B cell (primary cell): Measurements from ENCODE around the gene IMPA2. TPM values are rescaled to one million over a fixed set of nuclear protein-coding genes. Genes with fewer than 3 reads are reported as not detected.

Source experiments
- ATAC-seq: fragments of 200-7000 bp; cut with Tn5 transposase; one replicate; pipeline ENCODE4 v1.10.0; 2021; ENCODE audit warnings: low read depth, mild to moderate bottlenecking, moderate number of reproducible peaks, moderate library complexity
- CTCF ChIA-PET: fragments of 350-600 bp; sonication (Branson Sonifier 250); formaldehyde crosslinking; loops from one replicate; lab custom pipeline; 2021; ENCODE audit warnings: antibody characterized with exemption, inconsistent platforms; lab: Charles Lee
- POLR2A ChIA-PET: fragments of 350-600 bp; sonication (Branson Sonifier 250); formaldehyde crosslinking; loops from one replicate; lab custom pipeline; 2021; ENCODE audit warnings: antibody characterized with exemption; lab: Charles Lee
- DNase-seq: peaks from one replicate; pipeline ENCODE4 v3.0.0; 2013
- H2AFZ ChIP-seq: 2 replicates; pipeline ENCODE4 v1.6.1; 2012; ENCODE audit warnings: mild to moderate bottlenecking, low read depth, low read length; ENCODE audit not compliant: insufficient read depth, poor library complexity, severe bottlenecking
- H3K27ac ChIP-seq, 2 donors: 1 replicate in 1 of 2; 2 replicates in 1 of 2; pipeline ENCODE4 v1.5.1; 2012 to 2013; ENCODE audit warnings: low read length in 2 of 2, mild to moderate bottlenecking in 2 of 2, moderate library complexity in 1 of 2
- H3K27me3 ChIP-seq, 4 experiments: fragments of 200-600 bp in 1 of 4; sonication (generic) in 1 of 4; replicated peaks in 1 of 4; 1 replicate in 2 of 4; 2 replicates in 2 of 4; pipeline versions ENCODE4 v1.6.1 to v1.7.0; 2013 to 2016; ENCODE audit warnings: low read length in 3 of 4, mild to moderate bottlenecking in 2 of 4, mixed read lengths in 1 of 4, moderate library complexity in 1 of 4; ENCODE audit not compliant: insufficient read depth in 4 of 4, control insufficient read depth in 3 of 4; ENCODE audit errors: control extremely low read depth in 1 of 4
- H3K36me3 ChIP-seq, 2 experiments: replicated peaks in 1 of 2; 1 replicate in 1 of 2; 2 replicates in 1 of 2; pipeline versions ENCODE4 v1.6.1 to v1.7.1; 2013; ENCODE audit warnings: low read length in 1 of 2; ENCODE audit not compliant: insufficient read depth in 2 of 2, control insufficient read depth in 1 of 2; ENCODE audit errors: control extremely low read depth in 1 of 2, extremely low read depth in 1 of 2
- H3K4me1 ChIP-seq, 2 donors: fragments of 200-600 bp in 1 of 2; sonication (generic) in 1 of 2; 1 replicate in 1 of 2; 2 replicates in 1 of 2; pipeline versions ENCODE4 v1.5.1 to v1.6.1; 2013 to 2017; ENCODE audit warnings: low read length in 2 of 2; ENCODE audit not compliant: control insufficient read depth in 2 of 2, insufficient read depth in 2 of 2
- H3K4me2 ChIP-seq: replicated peaks from 2 replicates; pipeline ENCODE3; 2012; ENCODE audit warnings: mild to moderate bottlenecking, low read depth, low read length; ENCODE audit not compliant: poor library complexity, severe bottlenecking
- H3K4me3 ChIP-seq, 5 experiments: fragments of 200-600 bp in 1 of 5; sonication (generic) in 1 of 5; 1 replicate in 3 of 5; 2 replicates in 2 of 5; pipeline versions ENCODE4 v1.5.1 to v1.7.0; 2011 to 2016; ENCODE audit warnings: low read length in 4 of 5, mild to moderate bottlenecking in 4 of 5, low read depth in 2 of 5, control low read depth in 1 of 5, moderate library complexity in 1 of 5; ENCODE audit not compliant: insufficient read depth in 1 of 5; ENCODE audit errors: control extremely low read depth in 1 of 5, extremely low read depth in 1 of 5
- H3K79me2 ChIP-seq: fragments of 200-600 bp; sonication (generic); one replicate; pipeline ENCODE4 v1.6.0; 2016; ENCODE audit warnings: low read length; ENCODE audit not compliant: control insufficient read depth, insufficient read depth
- H3K9ac ChIP-seq: fragments of 200-600 bp; sonication (generic); 2 replicates; pipeline ENCODE4 v1.6.1; 2017; ENCODE audit warnings: mild to moderate bottlenecking, low read length, moderate library complexity
- H3K9me3 ChIP-seq, 3 donors: one replicate each; pipeline versions ENCODE4 v1.6.1 to v1.7.1; 2013; ENCODE audit warnings: low read length in 2 of 3; ENCODE audit not compliant: control insufficient read depth in 2 of 3, insufficient read depth in 1 of 3; ENCODE audit errors: control extremely low read depth in 1 of 3
- H4K20me1 ChIP-seq: 2 replicates; pipeline ENCODE4 v1.6.0; 2012; ENCODE audit warnings: mild to moderate bottlenecking, low read length; ENCODE audit not compliant: insufficient read depth, control insufficient read depth, poor library complexity, severe bottlenecking
- H3K27ac Mint-ChIP-seq: one replicate; pipeline ENCODE4 v1.8.0; 2021; ENCODE audit warnings: mixed read lengths
- H3K27me3 Mint-ChIP-seq: one replicate; pipeline ENCODE4 v1.8.0; 2021; ENCODE audit warnings: mixed read lengths
- H3K4me1 Mint-ChIP-seq: one replicate; pipeline ENCODE4 v1.8.0; 2021; ENCODE audit warnings: mixed read lengths
- H3K4me3 Mint-ChIP-seq: one replicate; pipeline ENCODE4 v1.8.0; 2021; ENCODE audit warnings: mixed read lengths
- H3K9me3 Mint-ChIP-seq: one replicate; pipeline ENCODE4 v1.8.0; 2022; ENCODE audit warnings: mixed read lengths; ENCODE audit not compliant: insufficient read depth
- EZH2 ChIP-seq: IDR thresholded peaks from 2 replicates; pipeline ENCODE4 v1.6.1; 2012; ENCODE audit warnings: borderline replicate concordance, low read depth, mild to moderate bottlenecking, moderate library complexity, low read length; ENCODE audit not compliant: insufficient read depth, poor library complexity, severe bottlenecking
- WGBS: methylation state at CpG from one replicate; pipeline ENCODE4 v1.1.5; 2013; ENCODE audit warnings: missing lambda C conversion rate; ENCODE audit not compliant: insufficient coverage; 5-methylcytosine and 5-hydroxymethylcytosine counted together
- intact Hi-C: fragments of 100-400 bp; cut with micrococcal nuclease; formaldehyde crosslinking; loops from one replicate; pipeline ENCODE4 v1.10.0; 2022
- polyA plus RNA-seq: library from polyadenylated mRNA; depleted of rRNA; stranded (reverse); fragments of >200 nt; gene quantifications from 2 replicates; pipeline ENCODE4 v1.2.3, GENCODE V29; 2012
- total RNA-seq, 2 donors: library from RNA; stranded (reverse); fragments of 120-200 nt in 1 of 2; gene quantifications; 1 replicate in 1 of 2; 2 replicates in 1 of 2; pipeline versions ENCODE4 v1.2.3 to v1.2.4, GENCODE V29; 2013 to 2022
- TF ChIP-seq, protein P1 (sequence below): fragments of 200-600 bp; IDR thresholded peaks from one replicate; pipeline ENCODE4 v1.8.0; 2022; ENCODE audit warnings: antibody characterized with exemption, mild to moderate bottlenecking

Gene IMPA2
- total and polyA plus RNA-seq, 2 donors (not counting 1 experiment from before 2014, with no cell fraction given) = 8.0 to 11.7 TPM

DNA sequence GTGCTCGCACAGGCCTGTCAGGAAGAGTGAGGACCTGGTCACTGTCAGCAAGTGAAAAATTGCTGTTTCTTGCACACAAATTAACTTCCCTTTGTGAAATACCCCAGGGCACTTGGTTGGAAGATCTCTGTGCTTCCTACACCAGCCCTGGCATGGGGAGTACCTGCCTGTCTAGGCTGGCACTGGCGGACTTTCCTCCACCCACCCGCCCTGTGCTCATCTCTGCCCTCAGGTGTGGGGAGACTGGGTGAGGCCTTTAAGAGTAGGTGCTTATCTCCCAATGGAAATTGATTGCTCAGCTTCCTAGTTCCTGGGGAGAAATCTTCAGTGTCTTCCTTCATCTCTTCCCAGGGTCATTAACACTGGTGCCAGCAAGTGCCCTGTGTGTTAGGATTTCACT, 42.1 kb downstream of the IMPA2 start:
- H3K27ac Mint-ChIP-seq = no peak overlapping the region
- H3K27ac ChIP-seq = no peak overlapping the region
- WGBS = 90% methylated on average over 1 of the region's 3 CpGs
- no peaks in the 10 kb centered on the region for H3K79me2 ChIP-seq
- H2AFZ ChIP-seq = no peak overlapping the region
- ChIA-PET POLR2A (no interaction called here), CTCF (no interaction called here)
- intact Hi-C loops = no loop called here
- no peaks in the 10 kb centered on the region for H4K20me1 ChIP-seq
- H3K4me3 ChIP-seq = no peak overlapping the region
- H3K4me1 ChIP-seq = peaks cover 0 to 5% of the 10 kb centered on the region in 2 donors
- H3K9me3 ChIP-seq = no peaks in the 10 kb centered on the region
- peaks cover 5% of the 10 kb centered on the region for H3K4me1 Mint-ChIP-seq
- no peaks in the 10 kb centered on the region for H3K27me3 Mint-ChIP-seq
- H3K9me3 Mint-ChIP-seq = no peaks in the 10 kb centered on the region
- TF ChIP-seq, protein P1, sequence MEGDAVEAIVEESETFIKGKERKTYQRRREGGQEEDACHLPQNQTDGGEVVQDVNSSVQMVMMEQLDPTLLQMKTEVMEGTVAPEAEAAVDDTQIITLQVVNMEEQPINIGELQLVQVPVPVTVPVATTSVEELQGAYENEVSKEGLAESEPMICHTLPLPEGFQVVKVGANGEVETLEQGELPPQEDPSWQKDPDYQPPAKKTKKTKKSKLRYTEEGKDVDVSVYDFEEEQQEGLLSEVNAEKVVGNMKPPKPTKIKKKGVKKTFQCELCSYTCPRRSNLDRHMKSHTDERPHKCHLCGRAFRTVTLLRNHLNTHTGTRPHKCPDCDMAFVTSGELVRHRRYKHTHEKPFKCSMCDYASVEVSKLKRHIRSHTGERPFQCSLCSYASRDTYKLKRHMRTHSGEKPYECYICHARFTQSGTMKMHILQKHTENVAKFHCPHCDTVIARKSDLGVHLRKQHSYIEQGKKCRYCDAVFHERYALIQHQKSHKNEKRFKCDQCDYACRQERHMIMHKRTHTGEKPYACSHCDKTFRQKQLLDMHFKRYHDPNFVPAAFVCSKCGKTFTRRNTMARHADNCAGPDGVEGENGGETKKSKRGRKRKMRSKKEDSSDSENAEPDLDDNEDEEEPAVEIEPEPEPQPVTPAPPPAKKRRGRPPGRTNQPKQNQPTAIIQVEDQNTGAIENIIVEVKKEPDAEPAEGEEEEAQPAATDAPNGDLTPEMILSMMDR = no peak
- no peak for TF ChIP-seq EZH2
- no peak for ATAC-seq
- H3K4me2 ChIP-seq = no peak overlapping the region
- no peak overlapping the region for H3K4me3 Mint-ChIP-seq
- no peak for DNase-seq
- peaks cover 0 to 2% of the 10 kb centered on the region in 2 experiments for H3K36me3 ChIP-seq
- H3K27me3 ChIP-seq = no peaks in the 10 kb centered on the region
- no peak overlapping the region for H3K9ac ChIP-seq

DNA sequence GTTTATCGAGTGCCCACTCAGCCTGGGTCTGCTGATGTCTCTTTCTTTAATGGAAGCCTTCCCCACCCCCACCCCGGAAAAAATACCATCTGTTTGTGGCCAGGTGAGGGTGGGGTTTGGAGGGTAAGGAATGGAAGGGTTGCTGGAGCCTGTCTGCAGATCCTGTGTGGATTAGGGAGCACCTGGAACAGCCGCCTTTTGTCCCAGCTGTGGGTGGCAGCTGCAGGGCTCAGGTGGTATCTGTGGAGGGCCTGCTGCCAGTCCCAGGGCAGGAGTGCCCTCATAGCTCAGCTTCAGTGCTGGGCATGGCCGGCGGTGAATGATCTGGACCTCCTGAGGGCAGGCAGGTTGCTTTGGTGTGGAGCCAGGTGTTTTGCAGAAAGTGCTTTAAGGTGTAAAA, 45.3 kb downstream of the IMPA2 start:
- Histone ChIP-seq H3K9me3 (no peaks in the 10 kb centered on the region), H3K9ac (no peak overlapping the region), H3K79me2 (no peaks in the 10 kb centered on the region), H2AFZ (no peak overlapping the region), H3K27me3 (no peaks in the 10 kb centered on the region), H4K20me1 (no peaks in the 10 kb centered on the region), H3K36me3 (peaks cover 0 to 2% of the 10 kb centered on the region in 2 experiments), H3K27ac (no peak overlapping the region), H3K4me3 (no peak overlapping the region), H3K4me2 (no peak overlapping the region), H3K4me1 (peaks cover 0 to 7% of the 10 kb centered on the region in 2 donors)
- no peak overlapping the region for H3K27ac Mint-ChIP-seq
- intact Hi-C loops = no loop called here
- no peak overlapping the region for H3K4me3 Mint-ChIP-seq
- H3K27me3 Mint-ChIP-seq = no peaks in the 10 kb centered on the region
- DNase-seq (no peak), ATAC-seq (no peak)
- POLR2A ChIA-PET = no interaction called here
- WGBS = 94% methylated on average over 3 of the region's 5 CpGs
- H3K9me3 Mint-ChIP-seq = no peaks in the 10 kb centered on the region
- CTCF ChIA-PET = no interaction called here
- TF ChIP-seq EZH2 = no peak
- TF ChIP-seq, protein P1 = no peak
- peaks cover 7% of the 10 kb centered on the region for H3K4me1 Mint-ChIP-seq
